ENCODE data around the gene HMMR. TPM values are rescaled to one million over a fixed set of nuclear protein-coding genes. Genes with fewer than 3 reads are reported as not detected.

The HMMR gene
- total and polyA plus RNA-seq, 2 experiments from 2014 or later, result 77.9 to 163 TPM

DNA sequence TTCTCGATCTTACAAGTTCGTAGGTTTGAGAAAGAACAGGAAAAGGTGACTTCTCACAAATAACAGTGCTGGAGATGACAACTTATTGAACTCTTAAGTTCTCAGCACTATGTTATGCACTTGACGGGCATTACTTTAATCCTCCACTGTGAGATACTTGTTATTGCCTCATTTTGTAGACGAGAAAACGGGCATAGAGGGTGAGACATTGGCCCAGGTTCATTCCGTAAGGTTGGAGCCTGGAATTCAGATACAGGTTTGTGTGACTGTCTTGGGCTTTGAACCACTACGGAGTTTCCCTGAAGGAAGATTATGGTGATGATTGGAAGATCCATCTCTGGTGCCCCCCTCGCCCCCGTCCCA is 45.6 kb downstream of the HMMR start (continued):
- TF ChIP-seq, protein P1, sequence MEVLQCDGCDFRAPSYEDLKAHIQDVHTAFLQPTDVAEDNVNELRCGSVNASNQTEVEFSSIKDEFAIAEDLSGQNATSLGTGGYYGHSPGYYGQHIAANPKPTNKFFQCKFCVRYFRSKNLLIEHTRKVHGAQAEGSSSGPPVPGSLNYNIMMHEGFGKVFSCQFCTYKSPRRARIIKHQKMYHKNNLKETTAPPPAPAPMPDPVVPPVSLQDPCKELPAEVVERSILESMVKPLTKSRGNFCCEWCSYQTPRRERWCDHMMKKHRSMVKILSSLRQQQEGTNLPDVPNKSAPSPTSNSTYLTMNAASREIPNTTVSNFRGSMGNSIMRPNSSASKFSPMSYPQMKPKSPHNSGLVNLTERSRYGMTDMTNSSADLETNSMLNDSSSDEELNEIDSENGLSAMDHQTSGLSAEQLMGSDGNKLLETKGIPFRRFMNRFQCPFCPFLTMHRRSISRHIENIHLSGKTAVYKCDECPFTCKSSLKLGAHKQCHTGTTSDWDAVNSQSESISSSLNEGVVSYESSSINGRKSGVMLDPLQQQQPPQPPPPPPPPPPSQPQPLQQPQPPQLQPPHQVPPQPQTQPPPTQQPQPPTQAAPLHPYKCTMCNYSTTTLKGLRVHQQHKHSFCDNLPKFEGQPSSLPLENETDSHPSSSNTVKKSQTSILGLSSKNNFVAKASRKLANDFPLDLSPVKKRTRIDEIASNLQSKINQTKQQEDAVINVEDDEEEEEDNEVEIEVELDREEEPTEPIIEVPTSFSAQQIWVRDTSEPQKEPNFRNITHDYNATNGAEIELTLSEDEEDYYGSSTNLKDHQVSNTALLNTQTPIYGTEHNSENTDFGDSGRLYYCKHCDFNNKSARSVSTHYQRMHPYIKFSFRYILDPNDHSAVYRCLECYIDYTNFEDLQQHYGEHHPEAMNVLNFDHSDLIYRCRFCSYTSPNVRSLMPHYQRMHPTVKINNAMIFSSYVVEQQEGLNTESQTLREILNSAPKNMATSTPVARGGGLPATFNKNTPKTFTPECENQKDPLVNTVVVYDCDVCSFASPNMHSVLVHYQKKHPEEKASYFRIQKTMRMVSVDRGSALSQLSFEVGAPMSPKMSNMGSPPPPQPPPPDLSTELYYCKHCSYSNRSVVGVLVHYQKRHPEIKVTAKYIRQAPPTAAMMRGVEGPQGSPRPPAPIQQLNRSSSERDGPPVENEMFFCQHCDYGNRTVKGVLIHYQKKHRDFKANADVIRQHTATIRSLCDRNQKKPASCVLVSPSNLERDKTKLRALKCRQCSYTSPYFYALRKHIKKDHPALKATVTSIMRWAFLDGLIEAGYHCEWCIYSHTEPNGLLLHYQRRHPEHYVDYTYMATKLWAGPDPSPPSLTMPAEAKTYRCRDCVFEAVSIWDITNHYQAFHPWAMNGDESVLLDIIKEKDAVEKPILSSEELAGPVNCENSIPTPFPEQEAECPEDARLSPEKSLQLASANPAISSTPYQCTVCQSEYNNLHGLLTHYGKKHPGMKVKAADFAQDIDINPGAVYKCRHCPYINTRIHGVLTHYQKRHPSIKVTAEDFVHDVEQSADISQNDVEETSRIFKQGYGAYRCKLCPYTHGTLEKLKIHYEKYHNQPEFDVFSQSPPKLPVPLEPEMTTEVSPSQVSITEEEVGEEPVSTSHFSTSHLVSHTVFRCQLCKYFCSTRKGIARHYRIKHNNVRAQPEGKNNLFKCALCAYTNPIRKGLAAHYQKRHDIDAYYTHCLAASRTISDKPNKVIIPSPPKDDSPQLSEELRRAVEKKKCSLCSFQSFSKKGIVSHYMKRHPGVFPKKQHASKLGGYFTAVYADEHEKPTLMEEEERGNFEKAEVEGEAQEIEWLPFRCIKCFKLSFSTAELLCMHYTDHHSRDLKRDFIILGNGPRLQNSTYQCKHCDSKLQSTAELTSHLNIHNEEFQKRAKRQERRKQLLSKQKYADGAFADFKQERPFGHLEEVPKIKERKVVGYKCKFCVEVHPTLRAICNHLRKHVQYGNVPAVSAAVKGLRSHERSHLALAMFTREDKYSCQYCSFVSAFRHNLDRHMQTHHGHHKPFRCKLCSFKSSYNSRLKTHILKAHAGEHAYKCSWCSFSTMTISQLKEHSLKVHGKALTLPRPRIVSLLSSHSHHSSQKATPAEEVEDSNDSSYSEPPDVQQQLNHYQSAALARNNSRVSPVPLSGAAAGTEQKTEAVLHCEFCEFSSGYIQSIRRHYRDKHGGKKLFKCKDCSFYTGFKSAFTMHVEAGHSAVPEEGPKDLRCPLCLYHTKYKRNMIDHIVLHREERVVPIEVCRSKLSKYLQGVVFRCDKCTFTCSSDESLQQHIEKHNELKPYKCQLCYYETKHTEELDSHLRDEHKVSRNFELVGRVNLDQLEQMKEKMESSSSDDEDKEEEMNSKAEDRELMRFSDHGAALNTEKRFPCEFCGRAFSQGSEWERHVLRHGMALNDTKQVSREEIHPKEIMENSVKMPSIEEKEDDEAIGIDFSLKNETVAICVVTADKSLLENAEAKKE (CRISPR knock-in tag; IDR thresholded peaks at IDR 0.05), result no peak
- TF ChIP-seq POLR2AphosphoS5 (IDR thresholded peaks at IDR 0.05; ENCODE audit: low read depth) (no peak), ZNF114 (CRISPR knock-in tag; IDR thresholded peaks at IDR 0.05) (no peak), JUNB (IDR thresholded peaks at IDR 0.05; ENCODE audit: unreplicated experiment) (no peak), NANOG (IDR thresholded peaks at IDR 0.05; ENCODE audit: borderline replicate concordance) (no peak), CTCF (conservative IDR thresholded peaks at IDR 0.05; ENCODE audit: low read depth in 2 of 2) (no peak), EZH2 (IDR thresholded peaks at IDR 0.05; ENCODE audit: low read depth, unreplicated experiment) (no peak)
- TF ChIP-seq, protein P2, sequence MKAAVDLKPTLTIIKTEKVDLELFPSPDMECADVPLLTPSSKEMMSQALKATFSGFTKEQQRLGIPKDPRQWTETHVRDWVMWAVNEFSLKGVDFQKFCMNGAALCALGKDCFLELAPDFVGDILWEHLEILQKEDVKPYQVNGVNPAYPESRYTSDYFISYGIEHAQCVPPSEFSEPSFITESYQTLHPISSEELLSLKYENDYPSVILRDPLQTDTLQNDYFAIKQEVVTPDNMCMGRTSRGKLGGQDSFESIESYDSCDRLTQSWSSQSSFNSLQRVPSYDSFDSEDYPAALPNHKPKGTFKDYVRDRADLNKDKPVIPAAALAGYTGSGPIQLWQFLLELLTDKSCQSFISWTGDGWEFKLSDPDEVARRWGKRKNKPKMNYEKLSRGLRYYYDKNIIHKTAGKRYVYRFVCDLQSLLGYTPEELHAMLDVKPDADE (IDR thresholded peaks at IDR 0.05), result no peak

Measured in GM23338 (cell line).